Measurements from ENCODE around the gene LHFPL3.

Gene LHFPL3

DNA sequence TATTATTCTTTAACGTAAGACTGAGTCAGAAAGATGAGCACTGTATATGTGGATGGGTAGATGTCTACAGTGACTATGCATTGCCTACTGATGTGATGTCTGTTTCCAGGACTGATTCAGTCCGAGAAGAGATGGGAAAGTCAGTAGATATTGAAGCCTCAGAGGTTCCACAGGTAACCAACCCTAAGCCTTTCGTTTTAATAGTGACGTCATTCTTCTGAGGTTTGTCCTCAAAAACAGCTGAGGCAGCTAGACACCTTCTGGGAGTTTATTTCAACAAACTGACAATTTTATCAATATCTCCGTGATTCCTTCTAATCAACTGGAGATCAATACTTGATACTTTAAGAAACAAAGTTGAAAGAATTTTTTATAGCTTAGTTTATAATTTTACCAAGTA lies 171.6 kb downstream of the LHFPL3 start:
- no peak overlapping the region for H3K4me3 ChIP-seq
- no peaks in the 10 kb centered on the region for H3K27me3 ChIP-seq
- no peak overlapping the region; a peak in 1 of 22 replicates for H3K27ac ChIP-seq
- no peaks in the 10 kb centered on the region for H3K4me1 ChIP-seq
- no peak overlapping the region for H3K4me2 ChIP-seq
- H3K36me3 ChIP-seq, result no peaks in the 10 kb centered on the region
- no peak for TF ChIP-seq Cebpa-rat (IDR thresholded peaks at IDR 0.05)
- no peaks in the 10 kb centered on the region for H3K9me3 ChIP-seq (replicated peaks in 1 of 11)
- no peak overlapping the region for H3K9ac ChIP-seq
- H4K20me1 ChIP-seq, result no peaks in the 10 kb centered on the region

GRCh38 chr7:104509874-104510273 lies 181.5 kb downstream of the LHFPL3 start:
- Histone ChIP-seq H3K4me3 (no peak overlapping the region), H3K4me1 (no peaks in the 10 kb centered on the region), H3K36me3 (no peaks in the 10 kb centered on the region), H3K27me3 (no peaks in the 10 kb centered on the region), H3K27ac (no peak overlapping the region), H3K9ac (no peak overlapping the region), H3K9me3 (replicated peaks in 1 of 11) (peaks cover 0 to 5% (median 0%) of the 10 kb centered on the region in 11 experiments; a peak in 1 of 22 replicates), H3K4me2 (no peak overlapping the region), H4K20me1 (no peaks in the 10 kb centered on the region)
- TF ChIP-seq Cebpa-rat (IDR thresholded peaks at IDR 0.05), result no peak

DNA sequence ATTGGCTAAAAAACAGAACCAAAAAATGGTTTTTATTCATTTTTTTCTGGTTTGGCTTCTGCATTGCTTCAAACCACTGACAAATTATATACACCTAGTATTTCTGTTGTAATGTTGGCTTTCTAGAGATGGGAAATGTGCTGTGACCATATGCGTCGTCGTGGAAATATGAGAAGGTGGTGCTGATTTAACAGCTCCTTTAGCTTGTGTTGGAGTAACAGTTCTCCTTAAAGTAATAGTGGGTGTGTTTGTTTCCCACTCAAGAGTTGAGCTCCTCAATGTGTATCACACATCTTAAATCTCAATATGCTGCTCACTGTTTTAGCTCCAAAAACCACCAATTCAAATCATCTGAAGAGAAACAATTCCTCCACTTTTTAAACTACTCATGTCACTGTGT lies 196.4 kb downstream of the LHFPL3 start:
- Histone ChIP-seq H4K20me1 (no peaks in the 10 kb centered on the region), H3K4me1 (no peaks in the 10 kb centered on the region), H3K27ac (no peak overlapping the region), H3K9ac (no peak overlapping the region), H3K4me2 (no peak overlapping the region), H3K4me3 (no peak overlapping the region), H3K27me3 (no peaks in the 10 kb centered on the region), H3K9me3 (replicated peaks in 1 of 11) (no peaks in the 10 kb centered on the region), H3K36me3 (no peaks in the 10 kb centered on the region)
- no peak for TF ChIP-seq Cebpa-rat (IDR thresholded peaks at IDR 0.05)

- Histone ChIP-seq H4K20me1 (no peaks in the 10 kb centered on the region), H3K4me3 (no peak overlapping the region), H3K27me3 (no peaks in the 10 kb centered on the region), H3K27ac (no peak overlapping the region), H3K36me3 (no peaks in the 10 kb centered on the region), H3K4me2 (no peak overlapping the region), H3K9ac (no peak overlapping the region), H3K4me1 (no peaks in the 10 kb centered on the region), H3K9me3 (replicated peaks in 1 of 11) (no peaks in the 10 kb centered on the region)
- TF ChIP-seq Cebpa-rat (IDR thresholded peaks at IDR 0.05), result no peak
Measured at GRCh38 chr7:104528142-104528541, 199.7 kb downstream of the LHFPL3 start.

DNA sequence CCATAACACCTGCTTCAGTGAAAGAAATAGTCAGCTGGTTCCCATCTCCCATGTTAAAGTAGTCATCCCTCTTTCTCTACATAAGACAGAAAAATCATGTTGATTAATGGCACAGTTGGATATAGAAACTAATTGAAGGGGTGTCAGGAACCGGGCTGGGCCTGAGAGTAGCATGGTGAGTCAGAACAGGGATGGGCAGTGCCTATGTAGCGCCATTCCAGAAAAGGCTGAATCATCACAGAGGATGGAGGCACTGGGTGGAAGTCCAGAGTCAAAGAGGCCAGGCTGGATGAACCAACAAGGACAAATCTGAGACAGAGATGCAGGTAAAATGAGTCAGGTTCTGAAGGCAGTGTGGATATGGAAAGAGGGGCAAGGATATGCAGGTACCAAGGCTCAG lies 201.2 kb downstream of the LHFPL3 start:
- Histone ChIP-seq H3K27me3 (no peaks in the 10 kb centered on the region), H3K9me3 (replicated peaks in 1 of 11) (no peaks in the 10 kb centered on the region; a peak in 1 of 22 replicates), H3K9ac (no peak overlapping the region), H3K36me3 (no peaks in the 10 kb centered on the region), H4K20me1 (no peaks in the 10 kb centered on the region), H3K4me3 (no peak overlapping the region), H3K4me1 (no peaks in the 10 kb centered on the region), H3K27ac (no peak overlapping the region), H3K4me2 (no peak overlapping the region)
- no peak for TF ChIP-seq Cebpa-rat (IDR thresholded peaks at IDR 0.05)

GRCh38 chr7:104530251-104530650 lies 201.8 kb downstream of the LHFPL3 start:
- TF ChIP-seq Cebpa-rat (IDR thresholded peaks at IDR 0.05), result no peak
- Histone ChIP-seq H3K27ac (no peak overlapping the region), H3K27me3 (no peaks in the 10 kb centered on the region), H3K9ac (no peak overlapping the region), H3K9me3 (replicated peaks in 1 of 11) (no peaks in the 10 kb centered on the region; a peak in 1 of 22 replicates), H3K4me2 (no peak overlapping the region), H3K4me1 (no peaks in the 10 kb centered on the region), H4K20me1 (no peaks in the 10 kb centered on the region), H3K36me3 (no peaks in the 10 kb centered on the region), H3K4me3 (no peak overlapping the region)

- peaks cover 0 to 10% (median 2%) of the 10 kb centered on the region in 10 experiments; a peak in 6 of 20 replicates for H3K4me1 ChIP-seq
- H3K9ac ChIP-seq, result no peak overlapping the region
- H3K27me3 ChIP-seq, result no peaks in the 10 kb centered on the region
- H3K27ac ChIP-seq, result no peak overlapping the region
- H3K9me3 ChIP-seq (replicated peaks in 1 of 11), result no peaks in the 10 kb centered on the region; a peak in 1 of 22 replicates
- no peak overlapping the region for H3K4me3 ChIP-seq
- H4K20me1 ChIP-seq, result no peaks in the 10 kb centered on the region
- TF ChIP-seq Cebpa-rat (IDR thresholded peaks at IDR 0.05), result no peak
- no peak overlapping the region for H3K4me2 ChIP-seq
- no peaks in the 10 kb centered on the region for H3K36me3 ChIP-seq
Measured at GRCh38 chr7:104534149-104534548, 205.7 kb downstream of the LHFPL3 start.

GRCh38 chr7:104535841-104536240 lies 207.4 kb downstream of the LHFPL3 start:
- Histone ChIP-seq H3K9ac (no peak overlapping the region), H4K20me1 (no peaks in the 10 kb centered on the region), H3K9me3 (replicated peaks in 1 of 11) (no peaks in the 10 kb centered on the region; a peak in 1 of 22 replicates), H3K4me3 (no peak overlapping the region), H3K27me3 (no peaks in the 10 kb centered on the region), H3K4me1 (peaks cover 0 to 10% (median 2%) of the 10 kb centered on the region in 10 experiments; a peak in 6 of 20 replicates), H3K4me2 (no peak overlapping the region), H3K27ac (no peak overlapping the region), H3K36me3 (no peaks in the 10 kb centered on the region)
- no peak for TF ChIP-seq Cebpa-rat (IDR thresholded peaks at IDR 0.05)

- no peaks in the 10 kb centered on the region for H3K36me3 ChIP-seq
- no peak overlapping the region for H3K27ac ChIP-seq
- TF ChIP-seq Cebpa-rat (IDR thresholded peaks at IDR 0.05), result no peak
- H4K20me1 ChIP-seq, result no peaks in the 10 kb centered on the region
- H3K27me3 ChIP-seq, result no peaks in the 10 kb centered on the region
- no peaks in the 10 kb centered on the region; a peak in 1 of 22 replicates for H3K9me3 ChIP-seq (replicated peaks in 1 of 11)
- no peak overlapping the region for H3K4me2 ChIP-seq
- no peak overlapping the region for H3K9ac ChIP-seq
- no peak overlapping the region for H3K4me3 ChIP-seq
- H3K4me1 ChIP-seq, result peaks cover 0 to 10% (median 2%) of the 10 kb centered on the region in 10 experiments; a peak in 6 of 20 replicates
Measured at GRCh38 chr7:104536956-104537355, 208.6 kb downstream of the LHFPL3 start.

DNA sequence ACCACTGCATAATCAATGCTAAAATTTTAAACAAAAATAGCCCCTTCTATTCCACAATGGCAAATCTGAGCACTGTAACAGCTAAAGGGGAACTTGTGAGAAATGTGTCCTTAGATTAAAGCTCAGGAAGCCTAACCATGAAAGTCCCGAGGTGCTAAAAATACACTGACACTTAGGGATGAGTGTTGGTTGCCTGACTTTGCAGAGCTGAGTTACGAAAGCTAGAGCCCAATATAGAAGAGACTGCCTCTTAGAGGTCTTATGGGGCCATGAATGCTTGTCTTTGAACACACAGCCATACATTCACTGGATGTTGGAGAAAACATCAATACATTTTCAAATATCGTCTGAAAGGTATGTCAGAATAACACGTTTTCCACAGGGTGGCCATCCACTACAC lies 209.7 kb downstream of the LHFPL3 start:
- H3K27ac ChIP-seq, result no peak overlapping the region
- H3K4me1 ChIP-seq, result peaks cover 0 to 10% (median 2%) of the 10 kb centered on the region in 10 experiments; a peak in 6 of 20 replicates
- H3K9ac ChIP-seq, result no peak overlapping the region
- no peaks in the 10 kb centered on the region for H3K36me3 ChIP-seq
- H3K4me3 ChIP-seq, result no peak overlapping the region
- no peak for TF ChIP-seq Cebpa-rat (IDR thresholded peaks at IDR 0.05)
- peak overlapping the region in 6 of 11 experiments; percentile 18 to 65 (median 32); a peak in 10 of 22 replicates for H3K4me2 ChIP-seq
- no peaks in the 10 kb centered on the region; a peak in 1 of 22 replicates for H3K9me3 ChIP-seq (replicated peaks in 1 of 11)
- no peaks in the 10 kb centered on the region for H4K20me1 ChIP-seq
- H3K27me3 ChIP-seq, result no peaks in the 10 kb centered on the region
